ENCODE data around the gene TECTA.

TECTA gene

DNA sequence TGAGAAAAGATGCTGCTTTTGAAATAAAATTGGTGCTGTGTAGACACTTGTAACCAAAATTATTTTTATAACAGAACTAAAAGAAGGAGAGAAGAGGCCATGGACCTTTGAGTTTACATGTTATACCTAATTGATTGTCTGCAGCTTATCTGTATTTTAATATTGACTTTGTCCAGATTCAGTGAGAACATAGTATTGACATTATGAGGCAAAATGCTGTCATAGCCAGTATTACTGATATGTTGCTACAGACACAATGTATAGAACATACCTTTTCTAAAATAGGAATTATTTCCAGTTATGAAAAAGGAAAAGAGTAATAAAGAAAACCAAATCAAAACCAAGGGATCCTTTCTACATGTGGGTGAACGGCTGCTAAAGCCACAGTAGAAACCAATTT, 11.5 kb upstream of the TECTA start:
- TF ChIP-seq, protein P1, sequence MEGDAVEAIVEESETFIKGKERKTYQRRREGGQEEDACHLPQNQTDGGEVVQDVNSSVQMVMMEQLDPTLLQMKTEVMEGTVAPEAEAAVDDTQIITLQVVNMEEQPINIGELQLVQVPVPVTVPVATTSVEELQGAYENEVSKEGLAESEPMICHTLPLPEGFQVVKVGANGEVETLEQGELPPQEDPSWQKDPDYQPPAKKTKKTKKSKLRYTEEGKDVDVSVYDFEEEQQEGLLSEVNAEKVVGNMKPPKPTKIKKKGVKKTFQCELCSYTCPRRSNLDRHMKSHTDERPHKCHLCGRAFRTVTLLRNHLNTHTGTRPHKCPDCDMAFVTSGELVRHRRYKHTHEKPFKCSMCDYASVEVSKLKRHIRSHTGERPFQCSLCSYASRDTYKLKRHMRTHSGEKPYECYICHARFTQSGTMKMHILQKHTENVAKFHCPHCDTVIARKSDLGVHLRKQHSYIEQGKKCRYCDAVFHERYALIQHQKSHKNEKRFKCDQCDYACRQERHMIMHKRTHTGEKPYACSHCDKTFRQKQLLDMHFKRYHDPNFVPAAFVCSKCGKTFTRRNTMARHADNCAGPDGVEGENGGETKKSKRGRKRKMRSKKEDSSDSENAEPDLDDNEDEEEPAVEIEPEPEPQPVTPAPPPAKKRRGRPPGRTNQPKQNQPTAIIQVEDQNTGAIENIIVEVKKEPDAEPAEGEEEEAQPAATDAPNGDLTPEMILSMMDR (conservative IDR thresholded peaks at IDR 0.05; ENCODE audit: low read depth, low read length) = no peak
- H3K4me3 ChIP-seq (ENCODE audit: low read depth, low read length) = no peak overlapping the region
- DNase-seq (ENCODE audit: low read depth) = no peak

DNA sequence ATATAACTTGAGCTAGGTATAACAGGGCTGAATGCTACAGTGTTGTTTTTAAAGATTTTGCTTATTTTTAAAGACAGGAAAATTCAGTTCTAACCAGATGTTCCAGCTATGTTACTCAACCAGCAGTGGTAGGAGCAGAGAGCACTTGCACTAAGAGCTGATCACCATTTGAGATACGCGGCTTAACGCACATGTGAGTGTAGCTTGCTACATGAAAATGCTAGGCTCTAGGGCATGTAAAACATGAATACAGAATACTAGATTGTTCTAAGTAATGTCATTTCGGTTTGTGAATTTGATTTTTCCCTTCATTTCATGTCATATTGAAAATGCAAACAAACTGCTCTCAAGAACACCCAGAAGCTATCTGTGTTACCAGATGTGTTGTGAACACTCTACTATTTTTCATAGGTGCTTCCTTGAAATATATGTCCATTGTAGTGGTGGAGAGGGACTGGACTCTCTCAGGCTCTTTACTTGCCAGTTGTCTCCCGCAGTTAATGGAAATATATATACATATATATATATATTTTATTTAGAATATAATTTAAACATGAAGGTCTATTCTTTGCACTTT, 10.8 kb upstream of the TECTA start:
- TF ChIP-seq, protein P1 (conservative IDR thresholded peaks at IDR 0.05; ENCODE audit: low read depth, low read length) = no peak
- no peak overlapping the region for H3K4me3 ChIP-seq (ENCODE audit: low read depth, low read length)

DNA sequence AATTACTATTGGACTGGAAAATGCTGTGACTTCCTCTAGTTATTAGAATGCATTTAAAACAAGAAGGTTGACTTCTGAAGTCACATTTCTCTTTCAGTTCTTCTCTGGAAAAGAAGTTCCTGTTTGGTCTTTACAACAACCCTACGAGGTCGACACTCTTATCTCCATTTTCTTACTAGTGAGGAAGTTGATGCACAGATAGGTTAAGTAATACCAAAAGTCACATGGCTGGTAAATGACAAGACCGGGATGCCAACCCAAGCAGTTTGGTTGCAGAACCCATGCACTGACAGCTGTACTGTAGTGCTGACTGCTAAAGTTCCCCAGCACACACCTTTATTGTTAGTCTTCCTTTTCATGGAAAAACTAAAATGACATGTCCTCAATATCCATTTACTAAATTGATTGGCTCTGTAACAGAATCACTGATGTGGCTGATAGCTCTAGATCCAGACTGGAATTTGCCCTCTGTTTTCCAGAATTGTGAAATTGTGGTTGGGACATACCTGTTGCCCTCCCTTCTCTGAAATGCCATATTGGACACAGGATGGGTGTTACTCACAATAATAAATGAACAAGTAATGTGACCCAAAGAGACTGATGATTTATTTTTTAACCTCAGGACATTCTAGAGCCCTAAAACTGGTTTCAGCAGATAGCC, 9.4 kb upstream of the TECTA start:
- DNase-seq (ENCODE audit: low read depth) = no peak
- TF ChIP-seq, protein P1 (conservative IDR thresholded peaks at IDR 0.05; ENCODE audit: low read depth, low read length) = no peak
- no peak overlapping the region for H3K4me3 ChIP-seq (ENCODE audit: low read depth, low read length)

More for the DNA sequence above, 10.8 kb upstream of the TECTA start:
- DNase-seq (ENCODE audit: low read depth) = no peak

DNA sequence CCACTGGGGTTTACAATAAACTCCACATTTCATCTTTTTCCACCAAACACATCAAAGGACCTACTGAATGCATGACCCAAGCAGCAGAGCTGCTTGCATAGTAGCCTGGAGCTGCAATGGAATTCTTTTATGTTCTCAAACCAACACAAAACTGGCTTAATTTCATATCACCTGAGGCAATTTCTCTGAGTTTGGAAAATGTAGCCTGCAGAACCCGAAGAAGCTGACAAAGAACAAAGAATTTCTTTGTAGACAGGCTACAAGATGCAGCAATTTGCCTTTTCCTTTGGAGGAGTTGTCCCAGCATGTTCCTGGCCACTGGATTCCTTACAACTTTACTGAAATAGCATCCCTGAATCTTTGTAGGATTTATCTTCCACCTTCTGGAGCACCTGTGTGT, 5.5 kb upstream of the TECTA start:
- no peak for DNase-seq (ENCODE audit: low read depth)

DNA sequence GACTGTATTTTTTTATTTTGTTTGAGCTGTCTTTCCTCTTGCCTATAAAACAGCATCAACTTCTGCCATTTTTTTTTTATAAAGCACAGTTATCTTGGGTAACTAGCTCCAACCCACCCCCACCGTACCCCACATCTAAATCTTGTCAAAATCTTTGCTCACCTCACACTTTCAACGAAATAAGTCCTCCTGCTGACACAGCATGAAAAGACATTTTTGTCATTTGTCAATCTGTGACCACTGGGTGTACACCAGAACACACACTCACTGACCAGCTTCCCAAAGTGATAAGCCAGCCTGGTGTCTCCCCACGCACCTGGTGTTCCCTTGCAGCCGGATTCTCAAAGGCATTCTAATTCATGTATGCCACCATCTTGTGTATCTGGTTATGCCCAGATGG, 1.7 kb upstream of the TECTA start:
- DNase-seq (ENCODE audit: low read depth) = no peak
- H3K4me3 ChIP-seq (ENCODE audit: low read depth, low read length) = no peak overlapping the region
- TF ChIP-seq, protein P1 (conservative IDR thresholded peaks at IDR 0.05; ENCODE audit: low read depth, low read length) = no peak

More for the DNA sequence above, 5.5 kb upstream of the TECTA start:
- TF ChIP-seq, protein P1 (conservative IDR thresholded peaks at IDR 0.05; ENCODE audit: low read depth, low read length) = no peak
- no peak overlapping the region for H3K4me3 ChIP-seq (ENCODE audit: low read depth, low read length)

DNA sequence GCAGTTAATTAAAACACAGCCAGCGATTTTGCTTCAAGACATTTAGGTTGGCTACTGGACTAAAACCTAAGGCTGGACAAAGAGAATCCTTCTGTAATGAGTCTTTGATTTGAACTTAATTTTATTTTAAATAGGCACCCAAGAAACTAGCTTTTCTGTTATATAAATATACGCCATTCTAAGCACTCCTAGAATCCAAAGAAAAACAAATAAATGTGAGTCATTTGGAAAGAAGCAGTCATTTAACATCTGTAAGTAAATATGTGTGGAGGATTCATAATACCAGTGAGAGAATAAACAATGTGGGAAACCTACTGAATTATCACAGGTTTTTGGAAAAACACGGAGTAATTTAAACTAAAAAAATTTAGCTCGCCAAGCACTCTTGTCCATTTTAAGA, 1.2 kb upstream of the TECTA start:
- H3K4me3 ChIP-seq (ENCODE audit: low read depth, low read length) = no peak overlapping the region
- TF ChIP-seq, protein P1 (conservative IDR thresholded peaks at IDR 0.05; ENCODE audit: low read depth, low read length) = no peak
- peak; percentile 36 for DNase-seq (ENCODE audit: low read depth)

DNA sequence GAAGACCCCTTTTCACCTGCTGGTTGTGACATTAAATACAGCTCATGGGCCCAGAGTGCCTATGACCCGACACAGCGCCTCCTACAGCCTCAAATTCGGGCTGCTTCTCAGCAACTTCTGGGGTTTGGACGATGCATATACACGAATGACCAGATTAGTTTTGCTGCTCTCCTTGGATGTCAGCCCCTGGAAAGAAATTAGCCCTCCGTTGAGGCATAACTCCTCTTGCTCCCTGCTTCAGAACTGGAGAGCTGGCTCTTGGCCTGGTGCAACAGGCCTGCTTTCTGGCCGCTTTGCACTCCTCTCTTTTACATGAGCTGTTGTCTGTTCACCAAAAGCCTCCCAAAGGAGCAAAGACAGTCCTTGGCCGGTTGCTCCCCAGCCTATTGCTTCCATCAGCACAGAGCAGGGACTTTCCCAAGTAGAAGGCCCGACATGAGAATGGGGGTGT, 3.3 kb downstream of the TECTA start:
- no peak overlapping the region for H3K4me3 ChIP-seq (ENCODE audit: low read depth, low read length)
- no peak for DNase-seq (ENCODE audit: low read depth)
- TF ChIP-seq, protein P1 (conservative IDR thresholded peaks at IDR 0.05; ENCODE audit: low read depth, low read length) = peak; percentile 18
